Embryonic facial prominence (tissue), 1 donor: ENCODE data around the gene DACT2.
"Not testable (repeated sequence)": the region's sequence is repeated elsewhere in the genome, so short reads cannot be mapped to it uniquely, and the experiment has no call there.

ENCODE experiments used
- DNase-seq: peaks from one replicate; pipeline ENCODE4 v3.0.0-alpha.2; 2016; ENCODE audit errors: extremely low spot score

Gene DACT2

DNA sequence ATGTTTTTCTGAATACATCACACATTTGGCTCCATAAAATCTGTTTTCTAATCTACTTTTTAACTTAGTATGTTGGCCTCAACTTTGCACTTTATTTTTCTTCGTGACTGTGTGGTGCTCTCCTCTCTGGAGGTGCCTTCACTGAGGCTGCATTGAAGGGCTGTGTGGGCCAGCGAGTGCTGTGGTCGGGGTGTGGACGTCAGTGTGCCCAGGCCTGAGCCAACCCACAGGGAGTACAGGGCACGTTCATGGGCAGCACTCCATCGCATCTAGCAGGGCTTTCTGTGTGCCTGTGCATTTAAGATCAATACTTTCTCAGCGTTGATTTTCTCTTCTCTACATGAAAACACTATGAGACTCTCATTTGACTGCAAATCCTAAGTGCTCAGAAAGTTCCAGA is 37.8 kb downstream of the DACT2 start:
- no peak for DNase-seq

DNA sequence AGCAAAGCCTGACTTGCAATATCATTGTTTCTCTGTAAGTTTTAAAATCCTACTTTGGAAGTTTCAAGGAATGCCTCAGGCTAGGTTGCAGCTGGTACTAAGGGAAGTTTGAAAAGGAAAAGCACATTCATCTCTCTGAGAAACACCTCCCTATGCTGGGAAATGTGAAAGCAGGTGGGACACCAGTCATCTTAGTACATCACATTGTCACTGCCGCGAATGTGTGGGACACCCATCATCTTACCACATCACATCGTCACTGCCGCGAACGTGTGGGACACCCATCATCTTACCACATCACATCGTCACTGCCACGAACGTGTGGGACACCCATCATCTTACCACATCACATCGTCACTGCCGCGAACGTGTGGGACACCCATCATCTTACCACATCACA is 38.3 kb downstream of the DACT2 start:
- DNase-seq = not testable (repeated sequence)

DNA sequence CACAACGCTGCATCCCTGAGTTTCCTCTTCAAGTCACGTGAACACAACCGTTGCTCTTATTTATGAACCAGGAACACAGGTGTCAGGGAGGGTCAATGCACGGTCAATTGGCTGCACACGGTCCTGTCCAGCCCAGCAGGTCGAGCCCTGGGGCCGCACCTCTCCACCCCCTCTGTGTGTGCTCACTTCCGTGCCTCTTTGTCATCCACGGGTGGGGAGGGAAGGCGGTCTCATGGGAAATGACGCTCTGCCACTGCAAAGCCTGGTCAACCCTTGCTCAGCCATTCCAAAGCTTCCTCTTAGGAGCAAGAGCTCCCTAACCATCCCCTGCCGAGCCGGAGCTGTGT is 38.7 kb downstream of the DACT2 start:
- DNase-seq = no peak

DNA sequence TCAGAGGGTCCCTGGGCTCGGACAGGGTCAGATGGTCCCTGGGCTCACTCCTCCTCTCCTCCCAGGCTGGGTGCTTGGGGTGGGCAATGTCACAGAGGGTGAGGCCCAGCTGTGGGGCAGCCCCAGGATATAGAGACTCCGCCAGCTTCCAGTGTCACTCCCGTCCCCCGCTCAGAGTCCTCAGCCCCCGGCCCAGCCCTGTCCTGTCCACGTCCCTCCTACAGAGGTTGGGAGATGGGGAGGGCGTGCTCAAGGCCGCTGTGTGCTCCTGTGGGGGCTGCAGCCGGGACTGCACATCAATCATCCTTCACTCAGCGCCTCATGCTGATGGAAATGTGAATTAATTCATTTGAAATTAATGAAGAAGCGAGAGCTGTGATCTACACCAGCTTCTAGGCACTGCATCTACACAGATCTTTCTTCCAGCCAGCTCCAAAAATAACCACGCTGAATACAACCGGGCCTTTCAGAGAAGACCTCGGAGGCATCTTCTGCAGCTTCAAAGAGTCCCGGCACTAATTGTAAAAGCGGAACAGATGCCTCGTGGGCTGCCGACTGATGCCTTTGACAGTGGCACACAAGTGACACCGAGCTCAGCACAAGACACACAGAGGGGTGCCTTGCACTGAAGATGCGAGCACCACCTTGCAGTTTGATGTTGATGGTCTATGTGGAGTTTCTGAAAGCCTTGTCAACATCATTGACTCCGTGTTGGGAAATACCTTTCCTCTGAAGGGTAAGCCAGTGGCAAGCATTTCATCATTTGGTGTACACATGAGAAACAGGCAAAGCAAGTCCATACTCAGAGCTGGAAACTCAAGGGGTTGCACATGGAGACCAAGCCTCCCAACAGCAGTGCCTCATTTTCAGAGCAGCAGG is 39.3 kb downstream of the DACT2 start:
- no peak for DNase-seq

DNA sequence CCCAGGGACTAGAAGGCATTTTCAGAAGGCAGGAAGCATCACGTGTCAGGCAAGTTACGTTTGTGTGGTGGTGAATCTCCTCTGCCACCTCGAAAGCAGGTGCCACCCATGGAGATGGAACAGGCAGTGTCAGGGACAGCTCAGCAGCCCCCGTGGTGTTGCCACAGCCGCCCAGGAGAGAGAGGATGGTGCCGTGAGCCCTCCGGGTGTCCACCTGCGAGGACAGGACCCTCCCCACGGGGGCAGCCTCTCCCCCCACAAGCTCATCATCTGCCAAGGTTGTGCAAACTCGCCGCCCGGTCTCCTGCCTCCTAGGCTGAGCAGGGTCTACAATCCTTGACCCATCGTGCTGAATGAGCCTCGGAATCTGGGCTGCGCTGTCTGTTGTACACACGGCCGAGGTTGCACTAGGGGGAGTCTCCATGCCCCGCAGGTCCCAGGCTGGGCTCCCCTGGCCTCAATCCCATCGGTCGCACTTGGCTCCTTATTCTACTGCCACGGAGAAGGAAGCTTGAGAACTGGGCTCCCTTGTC is 40.1 kb downstream of the DACT2 start:
- DNase-seq = no peak

DNA sequence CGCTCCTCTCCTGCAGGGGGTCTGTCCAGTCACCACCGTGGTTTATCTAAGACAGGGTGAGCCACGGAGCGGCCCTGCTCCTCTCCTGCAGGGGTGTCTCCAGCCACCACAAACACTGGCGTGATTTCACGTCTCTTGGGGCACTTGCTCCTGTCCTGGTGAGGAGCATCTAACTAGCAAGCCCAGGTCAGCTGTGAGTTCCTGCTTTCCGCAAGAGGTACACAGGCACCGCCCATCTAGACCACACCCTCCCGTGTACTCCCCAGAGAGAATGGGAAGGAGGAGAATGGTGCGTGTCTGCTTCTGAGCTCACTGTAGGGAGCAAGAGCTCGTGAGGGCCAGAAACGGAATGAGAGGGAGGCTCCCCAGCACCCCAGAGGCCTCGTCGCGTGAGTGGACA is 40.7 kb downstream of the DACT2 start:
- DNase-seq = no peak

DNA sequence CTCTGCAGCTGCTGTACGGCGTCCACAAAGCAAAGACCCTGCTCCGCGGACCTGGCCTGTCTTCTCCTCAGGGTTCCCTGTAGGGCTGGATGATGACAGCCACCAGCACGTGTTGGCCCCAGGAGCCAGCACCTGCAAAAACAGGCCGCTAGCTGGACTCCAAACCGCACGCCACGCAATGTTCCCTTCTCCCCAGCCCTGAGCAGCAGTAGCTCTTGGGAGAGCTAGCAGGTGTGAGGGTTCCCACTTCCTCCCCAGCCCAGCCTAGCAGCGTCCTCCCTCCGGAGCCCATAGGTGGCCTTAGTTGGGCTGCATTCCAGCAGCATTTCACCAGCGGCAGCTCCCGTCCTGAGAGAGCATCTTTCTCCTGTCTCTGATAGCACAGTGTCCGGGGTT is 42.3 kb downstream of the DACT2 start:
- no peak for DNase-seq

DNA sequence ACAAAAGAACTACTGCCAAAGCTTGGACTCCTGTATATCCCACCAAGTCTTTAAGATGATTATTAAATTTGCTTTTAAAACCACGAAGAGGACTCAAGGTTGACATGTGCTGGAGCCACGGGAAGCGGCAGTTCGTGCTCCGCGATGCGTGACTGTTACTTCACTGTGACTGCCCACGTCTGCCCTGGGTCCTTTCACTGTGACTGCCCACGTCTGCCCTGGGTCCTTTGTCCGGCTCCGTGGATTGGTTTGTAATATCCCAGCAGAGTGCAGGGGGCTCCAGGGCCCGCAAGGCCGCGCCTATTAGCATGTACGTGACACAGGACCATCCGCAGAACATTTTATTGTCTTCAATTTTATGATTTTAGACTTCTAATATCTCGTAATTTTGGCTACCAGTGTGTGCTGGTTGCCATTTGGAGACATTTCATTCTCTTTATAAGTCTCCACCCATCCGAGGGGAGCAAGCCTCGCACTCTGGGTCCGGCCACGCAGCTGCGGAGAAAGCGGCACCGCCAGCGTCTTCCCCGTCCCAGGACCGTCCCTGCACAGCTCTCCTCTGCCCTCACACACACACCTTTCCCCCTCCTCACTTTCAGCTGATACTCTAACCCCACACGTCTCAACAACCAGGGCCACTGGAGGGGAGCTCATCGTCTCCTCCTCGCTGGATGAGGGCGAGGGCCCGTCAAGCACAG is 42.9 kb downstream of the DACT2 start:
- DNase-seq = no peak

DNA sequence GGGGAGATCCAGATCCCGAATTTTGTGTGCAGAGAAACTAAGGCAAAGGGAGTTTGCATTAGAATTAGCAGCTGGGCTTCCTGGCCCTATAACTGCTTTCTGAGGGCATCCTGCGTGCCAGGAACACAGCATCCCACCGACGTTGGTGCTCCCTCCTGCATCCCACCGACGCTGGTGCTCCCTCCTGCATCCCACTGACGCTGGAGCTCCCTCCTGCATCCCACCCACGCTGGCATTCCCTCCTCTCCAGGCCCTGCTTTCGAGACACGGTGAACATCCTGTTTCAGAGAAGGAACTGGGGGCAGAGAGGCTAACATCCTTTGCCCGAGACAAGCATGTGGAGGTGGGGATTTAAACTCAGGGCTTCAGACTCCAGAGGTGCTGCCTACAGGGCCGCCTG is 44.4 kb downstream of the DACT2 start:
- DNase-seq = no peak

DNA sequence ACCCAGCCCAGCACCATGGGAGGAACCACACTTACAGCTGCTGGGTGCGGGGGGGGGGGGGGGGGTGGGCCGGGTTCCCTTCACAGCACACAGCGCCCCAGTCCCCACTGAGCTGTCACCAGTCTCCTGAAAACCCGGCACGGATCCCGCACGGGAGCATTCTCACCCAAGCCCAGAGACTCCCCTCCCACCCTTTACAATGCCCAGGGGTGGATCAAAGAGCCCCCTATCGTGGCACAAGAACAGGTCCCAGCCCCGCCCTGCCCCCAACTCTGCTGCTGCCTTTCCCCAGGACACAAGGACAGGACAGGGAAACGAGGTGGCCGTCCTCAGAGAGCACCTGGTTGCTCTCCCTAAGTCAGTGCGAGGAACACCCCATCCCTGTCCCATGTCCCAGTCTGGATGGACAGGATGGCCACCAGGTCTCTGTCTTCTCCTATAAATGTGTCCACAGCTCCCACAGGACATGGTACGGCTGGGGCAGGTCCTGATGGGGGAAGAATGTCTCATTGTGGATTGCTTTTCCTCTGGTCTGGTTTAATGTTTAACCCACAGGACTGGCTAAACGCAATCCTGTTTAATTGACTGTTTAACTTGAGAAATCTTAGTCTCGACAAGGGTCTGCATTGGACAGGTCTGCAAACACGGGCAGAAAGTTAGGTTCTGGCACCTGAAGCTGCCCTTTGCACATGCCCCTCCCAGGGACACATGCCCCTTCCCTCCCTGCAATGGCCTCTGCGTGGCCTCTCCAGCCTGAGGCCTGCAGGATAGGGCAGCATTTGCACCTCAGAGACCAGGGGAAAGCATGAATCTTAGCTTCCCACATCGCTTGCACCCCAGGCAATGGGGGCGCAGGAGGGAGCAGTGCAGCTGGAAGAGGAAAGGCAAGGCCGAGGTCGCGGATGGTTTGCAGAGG is 45.3 kb downstream of the DACT2 start:
- no peak for DNase-seq

DNA sequence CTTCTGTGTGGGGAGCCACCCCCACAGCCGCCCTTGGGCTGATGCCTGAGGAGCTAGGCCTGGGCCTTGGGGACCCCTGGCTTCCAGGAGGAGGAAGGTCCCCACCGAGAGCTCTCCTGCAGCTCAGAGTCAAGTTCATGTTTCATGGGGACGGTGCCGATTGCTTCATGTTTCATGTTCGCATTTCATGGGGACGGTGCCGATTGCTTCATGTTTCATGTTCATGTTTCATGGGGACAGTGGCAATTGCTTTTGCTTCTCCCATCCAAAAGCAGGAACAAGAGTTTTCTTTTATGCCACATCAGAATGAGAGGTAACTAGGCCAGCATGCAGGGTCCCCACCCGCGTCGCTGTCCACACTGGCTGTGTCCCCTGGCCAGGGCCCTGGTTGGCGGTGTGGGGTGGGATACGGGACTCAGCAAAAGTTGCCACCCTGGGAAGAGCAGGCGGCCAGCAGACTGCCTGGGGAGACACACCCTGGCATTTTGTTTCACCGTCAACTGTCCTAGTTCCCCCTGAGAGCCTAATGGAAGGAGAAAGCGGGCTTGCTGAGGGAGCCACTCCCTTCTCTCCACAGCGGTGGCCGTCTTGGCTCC is 46.0 kb downstream of the DACT2 start:
- no peak for DNase-seq

DNA sequence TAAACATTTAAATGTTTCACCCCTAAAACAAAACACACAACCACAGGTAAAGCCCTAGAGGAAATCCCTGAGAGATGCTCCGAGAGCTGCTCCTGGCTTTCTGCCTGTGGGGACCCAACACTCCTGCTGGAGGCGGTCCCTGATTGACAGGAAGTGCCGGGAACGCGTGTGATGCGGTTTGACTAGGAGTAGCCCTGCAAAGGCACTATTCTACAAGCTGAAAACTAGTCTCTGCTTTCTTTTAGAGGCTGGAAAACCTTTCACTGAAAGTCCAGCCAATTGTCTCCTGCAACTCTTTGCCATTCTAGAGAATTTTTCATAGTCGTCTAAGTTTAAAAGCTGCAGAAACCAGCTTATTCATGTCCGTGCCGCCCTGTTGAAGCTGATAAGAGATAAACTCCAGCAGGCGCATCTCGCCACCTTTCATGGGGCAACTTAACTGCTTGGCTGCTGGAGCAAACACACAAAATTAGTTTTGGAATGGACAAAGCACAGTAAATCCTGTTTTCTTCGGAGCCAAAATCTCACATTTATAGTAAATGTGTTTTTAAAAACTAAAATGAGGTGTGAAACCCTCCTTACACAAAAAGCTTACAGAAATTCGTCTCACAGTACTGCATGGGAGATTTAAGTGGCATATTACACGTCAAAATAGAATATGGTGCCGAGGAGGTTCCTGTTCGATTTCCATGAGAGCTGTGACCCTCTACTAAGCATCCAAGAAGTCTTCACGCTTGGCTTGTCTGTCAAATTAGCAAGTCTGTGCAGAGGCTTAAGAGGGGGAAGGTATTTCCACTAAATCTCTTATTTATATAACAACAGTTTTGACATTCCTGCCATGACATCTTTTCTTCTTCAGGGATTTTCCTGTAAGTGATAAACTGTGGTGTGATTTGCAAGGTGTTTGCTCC is 46.9 kb downstream of the DACT2 start:
- DNase-seq = no peak

DNA sequence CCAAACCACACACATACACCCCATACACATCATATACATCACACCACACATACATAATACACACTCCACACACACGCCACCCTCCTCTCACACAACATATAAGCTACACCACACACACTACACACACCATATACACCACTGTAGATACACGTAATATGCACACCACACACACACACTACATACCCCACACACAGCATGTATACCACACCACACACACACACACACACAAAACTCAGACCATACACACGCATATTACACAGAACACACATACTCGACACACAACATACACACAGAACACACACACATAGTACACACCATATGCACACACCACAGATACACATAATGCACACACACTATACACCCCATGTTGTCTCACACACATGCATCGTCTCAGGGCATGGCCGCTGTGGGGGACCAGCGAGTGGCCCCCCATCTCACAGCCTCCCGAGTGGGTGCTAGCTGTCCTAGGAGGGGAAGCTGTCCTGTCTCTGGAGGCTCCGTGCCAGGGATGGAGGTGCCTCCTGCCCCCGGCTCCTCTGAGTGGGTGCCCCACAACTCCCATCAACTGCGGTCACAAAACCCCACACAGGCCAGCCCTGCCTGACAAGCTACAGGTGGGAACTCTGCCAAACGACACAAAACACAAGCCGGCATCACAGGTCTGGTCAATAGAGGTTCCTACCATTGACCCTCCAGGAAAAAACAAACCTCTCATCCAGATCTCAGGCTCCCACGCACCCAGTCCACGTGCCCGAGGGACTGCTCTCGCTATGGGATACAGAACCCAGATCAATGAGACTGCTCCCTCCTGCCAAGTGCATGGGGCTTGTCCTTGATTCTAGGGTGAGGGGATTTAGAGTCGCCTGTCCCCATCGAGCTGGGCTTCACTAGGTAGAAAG is 49.1 kb downstream of the DACT2 start:
- no peak for DNase-seq

DNA sequence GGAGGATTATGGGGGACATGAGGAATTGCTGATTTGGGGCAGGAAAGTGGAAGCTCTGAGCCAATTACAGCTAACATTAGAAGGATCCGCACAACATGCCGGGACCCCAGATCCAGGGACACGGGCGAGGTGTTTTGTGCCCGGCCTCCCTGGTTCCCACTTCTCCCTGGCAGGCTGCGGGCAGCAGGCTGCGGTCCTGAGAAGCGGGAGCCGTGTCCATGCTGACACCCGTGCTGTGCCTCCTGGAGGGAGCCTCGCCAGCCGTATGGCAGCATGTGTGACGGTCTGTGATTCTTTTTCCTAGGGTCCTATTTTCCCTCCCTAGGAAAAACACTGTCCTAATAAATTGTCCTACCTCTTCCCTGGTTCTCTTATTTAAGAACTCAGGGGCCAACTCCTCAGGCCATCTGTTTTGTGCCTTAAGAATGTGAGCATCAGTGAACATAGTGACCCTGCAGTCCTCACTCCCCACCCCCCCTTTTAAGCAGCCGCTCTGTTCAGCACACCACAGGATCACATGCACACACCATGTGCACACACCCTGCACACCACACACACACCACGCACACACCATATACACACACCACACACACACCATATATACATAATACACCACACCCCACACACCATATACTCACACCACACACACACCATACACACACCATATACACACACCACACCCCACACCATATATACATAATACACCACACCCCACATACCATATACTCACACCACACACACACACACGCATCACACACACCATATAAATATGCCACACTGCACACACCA is 49.9 kb downstream of the DACT2 start:
- DNase-seq = no peak

DNA sequence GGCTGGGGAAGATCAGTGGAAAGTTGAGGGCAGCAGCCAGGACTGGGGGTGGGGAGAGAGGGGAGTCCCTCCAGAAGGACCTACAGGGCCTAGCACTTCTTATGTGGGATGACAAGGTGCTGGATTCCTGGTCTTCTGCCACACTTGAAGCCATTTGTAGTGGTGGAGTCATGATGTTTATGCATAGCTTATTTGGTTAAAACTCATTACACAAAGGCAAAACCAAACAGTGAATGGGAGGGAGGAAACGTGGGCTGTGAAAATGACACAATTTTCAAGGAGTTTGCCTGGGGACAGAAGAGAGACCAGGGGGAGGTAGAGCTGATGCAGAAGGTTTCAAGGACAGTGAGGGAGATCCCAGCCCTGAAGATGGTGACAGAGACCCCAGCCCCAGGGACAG is 50.8 kb downstream of the DACT2 start:
- no peak for DNase-seq

DNA sequence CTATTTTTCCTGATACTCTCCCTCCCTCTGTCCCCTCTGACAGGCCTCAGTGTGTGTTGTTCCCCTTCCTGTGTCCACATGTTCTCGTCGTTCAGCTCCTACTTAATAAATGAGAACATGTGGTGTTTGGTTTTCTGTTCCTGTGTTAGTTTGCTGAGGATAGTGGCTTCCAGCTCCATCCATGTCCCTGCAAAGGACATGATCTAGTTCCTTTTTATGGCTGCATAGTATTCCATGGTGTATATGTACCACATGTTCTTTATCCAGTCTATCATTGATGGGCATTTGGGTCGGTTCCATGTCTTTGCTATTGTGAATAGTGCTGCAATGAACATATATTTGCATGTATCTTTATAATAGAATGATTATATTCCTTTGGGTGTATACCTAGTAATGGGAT is 51.8 kb downstream of the DACT2 start:
- not testable (repeated sequence) for DNase-seq

DNA sequence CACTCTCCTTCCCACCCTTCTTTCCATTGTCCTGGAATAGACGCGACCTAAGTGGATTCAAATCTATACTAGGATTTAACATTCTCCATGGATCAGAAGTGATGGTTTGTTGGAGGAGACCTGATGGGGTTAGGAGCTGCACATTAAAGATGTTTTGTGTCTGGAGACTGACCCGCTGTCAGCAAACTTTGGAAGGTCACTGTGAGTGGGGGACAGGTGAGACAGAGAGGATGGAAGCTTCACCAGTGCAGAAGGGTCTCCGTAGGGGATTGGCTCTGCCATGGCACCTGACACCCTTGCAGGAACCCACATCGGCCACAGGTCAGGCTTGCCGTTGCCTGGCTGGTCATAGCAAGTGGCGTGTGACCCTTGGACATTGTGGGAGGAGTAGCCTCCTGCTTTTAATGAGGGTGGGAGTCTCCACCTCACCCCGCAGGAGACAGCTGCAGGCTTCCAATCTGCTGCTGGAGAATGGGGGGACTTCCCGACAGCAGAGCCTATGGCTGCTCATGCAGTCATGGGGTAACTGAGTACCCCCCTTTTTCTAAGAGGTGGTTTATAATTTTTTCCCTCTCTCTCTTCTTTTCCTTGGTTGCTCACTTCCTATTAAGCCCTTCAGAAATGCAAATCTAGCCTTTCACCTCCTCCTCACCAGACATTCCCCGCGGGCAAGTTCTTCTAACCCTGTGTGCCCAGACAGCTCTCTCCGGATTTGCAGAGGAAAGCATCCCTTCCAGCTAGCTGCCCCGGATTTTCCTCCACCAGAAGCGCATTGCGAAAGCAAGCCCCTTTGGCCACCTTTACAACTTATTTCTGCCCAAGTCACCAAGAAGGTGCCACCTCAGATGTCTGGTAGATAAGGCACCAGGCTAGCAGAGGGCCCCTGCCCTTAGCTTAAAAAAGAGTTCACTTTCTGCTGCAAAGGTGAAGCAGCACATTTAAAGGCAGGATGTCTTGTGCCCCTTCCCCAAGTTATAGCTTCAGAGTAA is 53.5 kb downstream of the DACT2 start:
- DNase-seq = no peak

DNA sequence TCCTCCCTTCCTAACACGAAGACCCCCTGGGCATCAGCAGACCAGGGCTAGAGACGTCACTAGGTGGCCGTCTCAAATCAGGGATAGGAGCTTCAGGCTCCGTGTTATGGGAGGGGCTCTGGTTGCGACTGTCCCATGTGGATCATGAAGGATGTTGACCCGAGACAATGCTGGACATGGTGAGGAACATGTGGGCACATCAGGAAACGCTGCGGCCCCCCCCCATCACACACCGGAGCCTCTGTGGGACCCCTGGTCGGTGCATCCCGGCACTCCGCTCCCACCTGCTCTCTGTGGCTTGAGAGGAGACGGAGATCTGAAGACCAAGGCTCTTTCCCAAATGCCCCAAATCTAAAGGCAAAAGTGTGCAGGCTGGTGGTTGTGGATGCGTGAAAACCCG is 54.2 kb downstream of the DACT2 start:
- no peak for DNase-seq
